Hair follicular keratinocyte (primary cell): ENCODE measurements around the gene CCDC93. TPM values are rescaled to one million over a fixed set of nuclear protein-coding genes. Genes with fewer than 3 reads are reported as not detected.

ENCODE experiments used
- total RNA-seq: library from RNA; depleted of rRNA; stranded (reverse); fragments of >200 nt; gene quantifications from 2 replicates; pipeline ENCODE4 v1.2.3, GENCODE V29; 2015

The CCDC93 gene
- total RNA-seq, result 5.4 and 8.0 TPM in 2 replicates

GRCh38 chr2:118013724-118014491 is at the start of gene CCDC93:
Gene CCDC93 (minus strand): TSS chr2:118014070. CDS start chr2:118013995, 75 bp downstream.

Other genes with a start within 250 kb of the CCDC93 start
- gene DDX18, start 199.4 kb downstream of the CCDC93 start, total RNA-seq, result 38.6 and 51.7 TPM in 2 replicates
- gene INSIG2, start 74.4 kb upstream of the CCDC93 start, total RNA-seq, result 5.6 and 6.1 TPM in 2 replicates